Esophagus muscularis mucosa (tissue), 4 donors: ENCODE data around the gene HTR2B. TPM values are rescaled to one million over a fixed set of nuclear protein-coding genes. Genes with fewer than 3 reads are reported as not detected.
A peak's percentile ranks its signal among the peaks of the same experiment; 100 is the strongest.

Experiments used
- DNase-seq: peaks from one replicate; pipeline ENCODE4 v3.0.0-alpha.2; 2017; ENCODE audit errors: extremely low spot score
- H3K27ac ChIP-seq, 4 donors: fragments of 200-600 bp; sonication (generic); replicated peaks in 1 of 4; 1 replicate in 3 of 4; 2 replicates in 1 of 4; pipeline ENCODE4 v1.5.1; 2016 to 2019; ENCODE audit warnings: mild to moderate bottlenecking in 1 of 4
- H3K27me3 ChIP-seq, 4 donors: fragments of 200-600 bp; sonication (generic); one replicate each; pipeline versions ENCODE4 v1.5.1 to v1.6.0; 2016 to 2019
- H3K36me3 ChIP-seq, 4 donors: fragments of 200-600 bp; sonication (generic); one replicate each; pipeline ENCODE4 v1.5.1; 2016 to 2019
- H3K4me1 ChIP-seq, 4 donors: fragments of 200-600 bp; sonication (generic); one replicate each; pipeline ENCODE4 v1.5.1; 2016 to 2019
- H3K4me3 ChIP-seq, 4 donors: fragments of 200-600 bp; sonication (generic); 1 replicate in 2 of 4; 2 replicates in 2 of 4; pipeline ENCODE4 v1.5.1; 2016 to 2019; ENCODE audit warnings: mild to moderate bottlenecking in 4 of 4, moderate library complexity in 1 of 4
- H3K9me3 ChIP-seq, 4 donors: fragments of 200-600 bp; sonication (generic); 1 replicate in 3 of 4; 2 replicates in 1 of 4; pipeline ENCODE4 v1.5.1; 2016 to 2019
- EP300 ChIP-seq: sonication (generic); formaldehyde crosslinking; IDR thresholded peaks from one replicate; pipeline ENCODE4 v1.6.1; 2017; ENCODE audit warnings: antibody characterized with exemption
- POLR2A ChIP-seq: fragments of 450-650 bp; IDR thresholded peaks from one replicate; pipeline ENCODE4 v1.6.1; 2017; ENCODE audit warnings: antibody characterized with exemption, moderate library complexity, mild to moderate bottlenecking, low read depth
- POLR2AphosphoS5 ChIP-seq, 2 donors: sonication (generic); formaldehyde crosslinking; IDR thresholded peaks; one replicate each; pipeline ENCODE4 v1.6.1; 2017; ENCODE audit warnings: antibody characterized with exemption in 2 of 2
- WGBS: methylation state at CpG from one replicate; pipeline ENCODE4 v1.1.5; 2018; 5-methylcytosine and 5-hydroxymethylcytosine counted together
- intact Hi-C: fragments of 100-400 bp; cut with DNase I; formaldehyde crosslinking; loops from one replicate; pipeline ENCODE4 v1.15.1; 2023
- total RNA-seq, 4 donors: library from RNA; depleted of rRNA; stranded (reverse); fragments of >200 nt; gene quantifications; one replicate each; pipeline versions ENCODE4 v1.1.0 to v1.2.1, GENCODE V29; 2016
- TF ChIP-seq, protein P1 (sequence below), 3 experiments: fragments of 200-600 bp in 2 of 3; fragments of 450-650 bp in 1 of 3; sonication (generic) in 2 of 3; IDR thresholded peaks; one replicate each; pipeline ENCODE4 v1.5.1; 2017 to 2019; ENCODE audit warnings: antibody characterized with exemption in 3 of 3, mild to moderate bottlenecking in 2 of 3, moderate library complexity in 1 of 3

The HTR2B gene
- total RNA-seq, 4 donors from 2014 or later, result 12.1 to 46.4 (median 14.9) TPM

DNA sequence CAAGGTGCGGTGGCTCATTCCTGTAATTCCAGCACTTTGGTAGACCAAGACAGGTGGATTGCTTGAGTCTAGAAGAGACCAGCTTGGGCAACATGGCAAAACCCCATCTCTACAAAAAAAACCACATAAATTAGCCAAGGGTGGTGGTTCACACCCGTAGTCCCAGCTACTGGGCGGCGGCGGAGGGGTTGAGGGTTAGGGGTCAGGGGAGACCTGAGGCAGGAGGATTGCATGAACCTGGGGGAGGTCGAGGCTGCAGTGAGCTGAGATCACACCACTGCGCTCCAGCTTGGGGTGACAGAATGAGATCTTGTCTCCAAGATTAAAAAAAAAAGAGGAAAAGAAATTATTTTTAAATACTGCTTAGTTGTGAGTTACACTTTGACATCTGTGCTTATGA, 1.3 kb upstream of the HTR2B start:
- Histone ChIP-seq H3K27ac (no peak overlapping the region), H3K27me3 (no peaks in the 10 kb centered on the region), H3K9me3 (no peaks in the 10 kb centered on the region), H3K36me3 (no peaks in the 10 kb centered on the region), H3K4me3 (no peak overlapping the region), H3K4me1 (peaks cover 19 to 41% (median 28%) of the 10 kb centered on the region in 4 donors)
- WGBS, result 96% methylated on average over 7 of the region's 7 CpGs
- no peak for DNase-seq
- intact Hi-C loops, result no loop called here
- TF ChIP-seq EP300 (no peak), POLR2A (no peak), POLR2AphosphoS5 (IDR thresholded peaks at IDR 0.05) (no peak)
- TF ChIP-seq, protein P1, sequence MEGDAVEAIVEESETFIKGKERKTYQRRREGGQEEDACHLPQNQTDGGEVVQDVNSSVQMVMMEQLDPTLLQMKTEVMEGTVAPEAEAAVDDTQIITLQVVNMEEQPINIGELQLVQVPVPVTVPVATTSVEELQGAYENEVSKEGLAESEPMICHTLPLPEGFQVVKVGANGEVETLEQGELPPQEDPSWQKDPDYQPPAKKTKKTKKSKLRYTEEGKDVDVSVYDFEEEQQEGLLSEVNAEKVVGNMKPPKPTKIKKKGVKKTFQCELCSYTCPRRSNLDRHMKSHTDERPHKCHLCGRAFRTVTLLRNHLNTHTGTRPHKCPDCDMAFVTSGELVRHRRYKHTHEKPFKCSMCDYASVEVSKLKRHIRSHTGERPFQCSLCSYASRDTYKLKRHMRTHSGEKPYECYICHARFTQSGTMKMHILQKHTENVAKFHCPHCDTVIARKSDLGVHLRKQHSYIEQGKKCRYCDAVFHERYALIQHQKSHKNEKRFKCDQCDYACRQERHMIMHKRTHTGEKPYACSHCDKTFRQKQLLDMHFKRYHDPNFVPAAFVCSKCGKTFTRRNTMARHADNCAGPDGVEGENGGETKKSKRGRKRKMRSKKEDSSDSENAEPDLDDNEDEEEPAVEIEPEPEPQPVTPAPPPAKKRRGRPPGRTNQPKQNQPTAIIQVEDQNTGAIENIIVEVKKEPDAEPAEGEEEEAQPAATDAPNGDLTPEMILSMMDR (IDR thresholded peaks at IDR 0.05), result no peak

DNA sequence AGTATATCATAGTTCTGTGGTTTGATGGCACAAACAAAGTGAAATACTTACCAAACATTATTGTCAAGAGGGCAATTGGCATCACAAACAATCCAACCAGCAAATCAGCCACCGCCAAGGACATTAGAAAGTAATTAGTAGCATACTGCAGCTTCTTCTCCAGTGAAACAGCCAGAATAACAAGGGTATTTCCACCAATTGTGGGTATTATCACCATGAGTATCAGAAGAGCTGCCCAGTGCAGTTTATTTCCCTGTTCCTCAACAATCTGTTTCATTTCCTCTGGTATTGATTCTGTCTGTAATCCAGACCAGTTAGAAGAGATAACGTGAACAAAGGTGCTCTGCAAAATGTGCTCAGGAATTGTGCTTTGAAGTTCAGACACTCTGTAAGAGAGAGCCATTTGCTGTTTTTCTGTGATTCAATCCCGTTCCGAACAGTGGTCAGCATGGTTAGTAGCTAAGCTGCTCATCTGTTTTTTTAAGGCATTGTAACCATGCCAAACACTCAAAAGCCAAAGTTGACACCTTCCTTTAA, 1.4 kb downstream of the HTR2B start:
- peak overlapping the region in 3 of 4 donors; percentile 53 to 69 (median 54) for H3K27ac ChIP-seq
- WGBS, result 42% methylated on average over 4 of the region's 4 CpGs
- intact Hi-C loops, result no loop called here

DNA sequence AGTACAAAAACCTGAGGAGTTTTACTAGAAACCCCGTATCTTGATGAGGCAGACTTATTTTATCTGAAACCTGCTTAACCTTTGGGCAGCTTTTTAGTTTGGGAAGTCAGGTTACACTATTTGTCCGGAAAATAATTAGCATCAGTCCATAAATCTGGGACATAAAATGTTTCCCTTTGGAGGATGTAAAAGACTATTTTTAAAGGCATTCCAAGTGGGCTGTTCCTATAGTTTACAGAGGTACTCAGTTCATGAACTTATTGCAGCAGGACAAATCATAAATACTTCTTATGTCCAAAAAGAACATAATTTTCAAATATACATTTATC, 6.3 kb downstream of the HTR2B start:
- peak overlapping the region; percentile 44 to 69 (median 54) for H3K27ac ChIP-seq
- intact Hi-C loops, result no loop called here
- no peaks in the 10 kb centered on the region for H3K27me3 ChIP-seq
- no peaks in the 10 kb centered on the region for H3K9me3 ChIP-seq
- H3K4me3 ChIP-seq, result peak overlapping the region in 3 of 4 donors; percentile 1 to 19 (median 7)
- H3K4me1 ChIP-seq, result peaks cover 4 to 31% (median 23%) of the 10 kb centered on the region in 4 donors
- TF ChIP-seq, protein P1 (IDR thresholded peaks at IDR 0.05), result no peak
- TF ChIP-seq POLR2A (no peak), POLR2AphosphoS5 (IDR thresholded peaks at IDR 0.05) (no peak), EP300 (no peak)
- no peaks in the 10 kb centered on the region for H3K36me3 ChIP-seq
- DNase-seq, result no peak
- whole genome bisulfite sequencing, result 63% methylated on average over 2 of the region's 2 CpGs

More for the DNA sequence above, 1.4 kb downstream of the HTR2B start:
- no peaks in the 10 kb centered on the region for H3K9me3 ChIP-seq
- H3K36me3 ChIP-seq, result no peaks in the 10 kb centered on the region
- DNase-seq, result no peak
- H3K4me1 ChIP-seq, result peaks cover 19 to 35% (median 27%) of the 10 kb centered on the region in 4 donors
- no peaks in the 10 kb centered on the region for H3K27me3 ChIP-seq
- TF ChIP-seq POLR2AphosphoS5 (IDR thresholded peaks at IDR 0.05), result peak in 1 of 2 donors; percentile 20
- no peak for TF ChIP-seq POLR2A
- H3K4me3 ChIP-seq, result peak overlapping the region; percentile 28 to 42 (median 42)

DNA sequence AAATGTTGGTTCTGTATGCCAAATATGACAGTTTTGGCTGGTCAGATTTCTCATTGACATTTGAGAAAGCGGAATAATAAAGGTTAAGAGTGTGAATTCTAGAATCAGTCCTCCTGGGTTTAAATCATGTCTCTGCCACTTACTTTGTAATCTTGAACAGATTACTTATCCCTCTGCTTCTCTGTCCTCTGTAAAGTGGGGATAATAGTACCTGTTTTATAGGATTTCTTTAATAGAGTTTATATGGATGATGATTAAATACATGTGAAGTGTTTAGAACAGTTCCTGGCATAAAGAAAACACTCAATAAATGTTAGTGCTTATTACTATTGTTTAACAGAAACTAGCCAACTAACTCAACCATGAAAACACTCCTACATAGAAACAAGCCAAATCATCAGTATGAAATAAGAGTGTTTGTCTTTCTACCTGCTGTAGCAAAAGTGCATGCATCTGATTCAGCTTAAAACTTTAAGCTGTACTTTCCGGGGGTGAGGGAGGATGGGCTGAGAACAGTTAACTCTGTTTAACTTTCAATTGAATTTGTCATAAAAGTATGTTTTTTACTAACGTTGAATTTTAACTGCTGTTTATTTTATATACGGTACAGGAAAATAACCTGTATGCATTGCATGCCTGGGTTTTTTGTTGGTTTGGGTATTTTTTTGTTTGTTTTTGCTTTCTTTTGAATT, 6.8 kb downstream of the HTR2B start:
- Histone ChIP-seq H3K27me3 (no peaks in the 10 kb centered on the region), H3K36me3 (peaks cover 0 to 4% (median 0%) of the 10 kb centered on the region in 4 donors), H3K4me1 (peaks cover 0 to 26% (median 18%) of the 10 kb centered on the region in 4 donors), H3K9me3 (no peaks in the 10 kb centered on the region), H3K27ac (peak overlapping the region; percentile 44 to 69 (median 54)), H3K4me3 (peak overlapping the region in 3 of 4 donors; percentile 1 to 19 (median 7))
- TF ChIP-seq, protein P1 (IDR thresholded peaks at IDR 0.05), result no peak
- TF ChIP-seq POLR2A, result no peak
- no peak for TF ChIP-seq EP300
- no peak for TF ChIP-seq POLR2AphosphoS5 (IDR thresholded peaks at IDR 0.05)
- no peak for DNase-seq
- WGBS, result 61% methylated on average over 4 of the region's 4 CpGs
- intact Hi-C loops, result no loop called here

DNA sequence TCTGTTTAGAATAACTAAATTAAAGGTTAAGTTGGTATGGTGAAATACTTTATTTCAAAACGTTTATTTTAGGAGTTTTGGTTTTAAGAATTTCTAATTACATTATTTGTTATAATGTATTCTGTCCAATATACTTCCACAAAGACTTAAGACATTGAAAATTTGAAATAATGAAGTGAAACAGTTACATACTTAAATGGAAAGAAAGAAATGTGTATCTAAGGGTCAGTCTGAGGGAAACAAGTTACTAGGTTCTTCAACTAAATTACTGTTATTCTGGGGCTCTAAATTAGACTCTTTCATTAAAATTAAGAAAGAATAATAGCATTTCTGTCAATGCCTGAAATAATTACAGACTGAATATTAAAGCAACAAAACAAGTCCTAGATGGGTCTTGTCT, 7.7 kb downstream of the HTR2B start:
- H3K27ac ChIP-seq, result peak overlapping the region; percentile 14 to 69 (median 54)
- no peaks in the 10 kb centered on the region for H3K27me3 ChIP-seq
- no peak for TF ChIP-seq EP300
- no peak for TF ChIP-seq POLR2AphosphoS5 (IDR thresholded peaks at IDR 0.05)
- TF ChIP-seq POLR2A, result no peak
- TF ChIP-seq, protein P1 (IDR thresholded peaks at IDR 0.05), result no peak
- peaks cover 0 to 10% (median 0%) of the 10 kb centered on the region in 4 donors for H3K36me3 ChIP-seq
- DNase-seq, result no peak
- intact Hi-C loops, result no loop called here
- peaks cover 0 to 29% (median 22%) of the 10 kb centered on the region in 4 donors for H3K4me1 ChIP-seq
- 36% methylated on average over 1 of the region's 1 CpG for WGBS
- no peaks in the 10 kb centered on the region for H3K9me3 ChIP-seq
- H3K4me3 ChIP-seq, result no peak overlapping the region
